HG02571 (cell line): Measurements from ENCODE around the gene LYAR.

ENCODE experiments used
- ATAC-seq: cut with Tn5 transposase; IDR thresholded peaks from one replicate; pipeline ENCODE4 v1.9.1; 2021; ENCODE audit warnings: mild to moderate bottlenecking, moderate library complexity; ENCODE audit not compliant: unreplicated experiment

Gene LYAR

GRCh38 chr4:4317496-4318232 is 27.7 kb upstream of the LYAR start:
- no peak for ATAC-seq

GRCh38 chr4:4316150-4316495 is 26.2 kb upstream of the LYAR start:
- ATAC-seq = no peak

- no peak for ATAC-seq
These were observed 25.7 kb upstream of the LYAR start for GRCh38 chr4:4315461-4316149.

- ATAC-seq = no peak
These were observed 21.2 kb upstream of the LYAR start for GRCh38 chr4:4311193-4311592.

- no peak for ATAC-seq
These were observed 19.0 kb upstream of the LYAR start for GRCh38 chr4:4308800-4309441.

GRCh38 chr4:4306920-4307319 is 17.0 kb upstream of the LYAR start:
- no peak for ATAC-seq

GRCh38 chr4:4302416-4302815 is 12.5 kb upstream of the LYAR start:
- ATAC-seq = no peak

- no peak for ATAC-seq
These were observed 12.0 kb upstream of the LYAR start for GRCh38 chr4:4302001-4302400.

GRCh38 chr4:4299006-4299405 is 9.1 kb upstream of the LYAR start:
- no peak for ATAC-seq

- ATAC-seq = no peak
These were observed 6.4 kb upstream of the LYAR start for GRCh38 chr4:4296283-4296846.

- ATAC-seq = no peak
These were observed 3.3 kb upstream of the LYAR start for GRCh38 chr4:4293279-4293678.

GRCh38 chr4:4289597-4289940 is 385 bp downstream of the LYAR start:
- peak; percentile 11 for ATAC-seq

GRCh38 chr4:4289055-4289454 is 899 bp downstream of the LYAR start:
- ATAC-seq = no peak

- ATAC-seq = no peak
These were observed 1.9 kb downstream of the LYAR start for GRCh38 chr4:4288098-4288497.

- ATAC-seq = no peak
These were observed 4.9 kb downstream of the LYAR start for GRCh38 chr4:4284827-4285618.

- no peak for ATAC-seq
These were observed 8.2 kb downstream of the LYAR start for GRCh38 chr4:4281787-4282186.

- no peak for ATAC-seq
These were observed 12.4 kb downstream of the LYAR start for GRCh38 chr4:4277531-4277930.

GRCh38 chr4:4274226-4274625 is 15.7 kb downstream of the LYAR start:
- ATAC-seq = no peak

GRCh38 chr4:4271912-4272311 is 18.0 kb downstream of the LYAR start:
- ATAC-seq = no peak

- no peak for ATAC-seq
These were observed 19.4 kb downstream of the LYAR start for GRCh38 chr4:4270529-4270928.

GRCh38 chr4:4269856-4270255 is 20.1 kb downstream of the LYAR start:
- ATAC-seq = no peak
